ENCODE data around the gene GJB1.

DNA sequence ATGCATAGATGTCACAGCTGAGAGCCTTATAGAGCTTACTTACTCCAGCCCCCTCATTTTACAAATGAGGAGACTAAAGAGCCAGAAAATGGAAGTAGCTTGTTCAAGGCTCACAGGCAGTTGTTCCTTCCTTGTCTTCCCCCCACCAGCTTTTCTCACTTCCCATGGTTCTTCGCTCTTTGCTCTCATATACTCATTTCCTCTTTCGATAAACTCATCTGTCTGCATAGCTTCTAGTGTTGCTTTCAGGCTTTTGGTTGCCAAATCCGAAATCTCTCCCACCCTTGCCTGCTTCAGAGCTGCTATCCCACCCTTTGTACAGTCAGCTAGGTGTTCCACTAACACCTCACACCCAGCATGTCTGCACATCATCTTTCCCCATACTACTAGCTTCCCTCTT lies 25.0 kb upstream of the GJB1 start:
- TF ChIP-seq HDAC6 (IDR thresholded peaks at IDR 0.05; ENCODE audit: low read depth, low read length), result no peak
- TF ChIP-seq TARDBP (IDR thresholded peaks at IDR 0.05), result no peak
- no peak for TF ChIP-seq POLR2AphosphoS5 (IDR thresholded peaks at IDR 0.05; ENCODE audit: control insufficient read depth, insufficient read depth, low read depth, low read length)

All from K562 (cell line).